Hypothalamus (tissue), 51 donors: ENCODE results near the gene TTLL11.
"Not testable (repeated sequence)": the region's sequence is repeated elsewhere in the genome, so short reads cannot be mapped to it uniquely, and the experiment has no call there.

Experiments used
- DNase-seq, 51 donors: peaks; one replicate each; lab custom pipeline; 2025; lab: John Stamatoyannopoulos, UW

TTLL11 gene

DNA sequence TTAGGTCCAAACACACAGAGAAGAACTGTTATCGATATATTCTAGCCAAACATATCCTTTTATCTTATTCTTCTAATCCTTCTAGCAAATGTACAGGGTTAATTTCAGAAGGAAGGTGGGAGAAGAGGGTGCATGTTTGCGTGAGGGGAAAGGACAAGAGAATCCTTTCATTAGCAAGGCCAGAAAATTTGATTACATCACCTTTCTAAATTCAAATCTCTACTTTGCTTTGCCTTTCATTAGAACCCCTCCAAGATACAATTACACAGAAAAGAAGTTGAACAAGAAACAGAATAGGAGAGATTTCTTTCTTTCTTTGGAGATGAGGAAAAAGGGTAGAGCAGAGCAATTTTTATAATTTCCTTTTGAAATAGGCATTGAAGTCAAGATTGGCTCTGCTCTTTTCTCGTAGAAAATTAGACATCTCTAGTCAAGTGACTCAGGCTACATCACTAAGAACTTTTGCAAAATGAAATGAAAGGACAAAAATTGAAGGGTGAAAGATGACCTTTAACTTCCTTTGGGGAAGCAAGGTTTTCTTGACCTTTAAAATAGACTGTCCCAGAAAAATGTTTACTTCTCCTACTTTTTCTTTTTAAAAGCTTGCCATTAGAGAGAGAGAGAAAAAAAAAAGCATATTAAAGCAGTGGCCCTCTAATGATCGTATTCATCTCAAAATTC lies 81.2 kb downstream of the TTLL11 start:
- no peak for DNase-seq

DNA sequence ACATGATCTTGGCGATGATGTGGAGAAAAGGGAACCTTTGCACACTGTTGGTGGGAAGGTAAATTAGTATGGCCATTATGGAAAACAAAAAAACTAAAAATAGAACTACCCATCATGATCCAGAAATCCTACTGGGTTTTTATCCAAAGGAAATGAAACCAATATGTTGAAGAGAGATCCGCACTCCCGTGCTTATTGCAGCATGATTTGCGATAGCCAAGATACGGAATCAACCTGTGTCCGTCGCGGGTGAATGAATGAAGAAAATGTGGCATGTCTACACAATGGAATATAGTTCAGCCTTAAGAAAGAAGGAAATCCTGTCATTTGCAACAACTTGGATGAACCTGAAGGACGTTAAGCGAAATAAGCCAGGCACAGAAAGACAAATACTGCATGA lies 84.5 kb downstream of the TTLL11 start:
- DNase-seq = no peak

DNA sequence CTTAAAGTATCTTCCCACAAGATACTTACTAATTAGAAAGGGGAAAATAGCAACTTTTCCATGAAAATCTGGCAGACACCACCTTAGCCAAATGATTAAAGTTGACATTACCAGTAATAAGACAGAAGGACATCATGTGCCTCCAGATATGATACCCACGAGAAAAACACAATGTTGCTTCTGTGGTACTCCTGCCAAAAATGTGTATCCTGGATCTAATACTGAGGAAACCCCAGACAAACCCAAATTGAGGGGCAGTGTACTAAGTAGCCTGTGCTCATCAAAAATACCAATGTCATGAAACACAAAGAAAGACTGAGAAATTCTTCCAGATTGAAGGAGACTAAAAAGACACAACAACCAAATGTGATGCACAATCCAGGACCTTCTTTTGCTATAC lies 85.3 kb downstream of the TTLL11 start:
- DNase-seq = no peak

DNA sequence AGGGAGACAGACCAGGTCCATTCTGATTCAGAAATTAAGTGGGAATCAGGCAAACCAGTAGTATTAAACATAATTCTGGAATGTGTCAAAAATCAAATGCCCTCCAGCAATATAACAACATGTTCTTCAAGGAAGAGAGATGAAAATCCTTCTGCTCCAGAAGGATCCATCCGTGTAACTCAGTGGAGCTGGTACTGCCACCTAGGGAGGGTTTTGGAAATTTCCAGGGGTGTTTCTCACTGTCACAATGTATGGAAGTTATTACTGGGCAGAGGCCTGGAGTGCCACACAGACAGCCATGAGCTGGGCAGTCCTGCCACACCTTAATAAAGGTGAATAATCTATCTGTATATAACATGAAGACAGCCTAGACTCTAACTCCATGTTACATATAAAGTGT lies 87.5 kb downstream of the TTLL11 start:
- DNase-seq = peak in 1 of 51 donors; percentile 23

DNA sequence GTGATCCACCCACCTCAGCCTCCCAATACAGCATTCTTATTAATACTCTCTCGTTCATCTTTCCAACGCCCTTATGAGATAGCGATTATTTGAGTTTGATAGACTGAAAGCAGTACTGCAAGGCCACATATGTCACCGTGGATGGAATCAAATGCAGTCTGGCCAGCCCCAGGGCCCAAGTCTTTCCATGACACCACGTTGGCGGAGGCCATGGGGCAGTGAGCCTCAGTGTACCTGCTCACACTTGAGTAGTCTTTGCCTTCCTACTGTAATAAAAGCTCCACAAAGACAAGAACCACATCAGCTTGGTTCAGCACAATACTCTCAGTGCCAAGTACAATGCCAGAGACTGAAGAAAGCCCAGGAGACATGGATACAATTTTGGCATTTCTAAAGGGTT lies 88.5 kb downstream of the TTLL11 start:
- DNase-seq = no peak

GRCh38 chr9:122001491-122002201 lies 91.5 kb downstream of the TTLL11 start:
- DNase-seq = peak in 1 of 51 donors; percentile 26

- DNase-seq = not testable (repeated sequence)
These were observed 92.6 kb downstream of the TTLL11 start for GRCh38 chr9:122000526-122000925.

DNA sequence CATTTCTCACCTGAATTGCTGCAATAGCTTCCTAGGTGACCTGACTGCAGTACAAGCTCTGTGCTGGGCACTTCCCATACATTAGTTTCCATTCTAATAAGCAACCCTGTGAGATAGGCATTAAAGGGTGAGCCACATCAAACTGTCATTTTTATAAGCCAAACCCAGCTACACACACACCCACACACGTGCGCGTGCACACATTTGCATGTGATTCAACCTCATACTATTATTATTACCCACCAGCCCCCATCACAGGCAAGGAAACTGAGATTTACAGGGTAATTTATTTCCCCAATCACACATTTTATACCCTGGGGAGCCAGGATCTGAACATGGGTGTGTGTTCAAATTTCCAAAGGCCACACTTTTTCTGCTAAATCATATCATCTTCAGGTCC lies 93.6 kb downstream of the TTLL11 start:
- DNase-seq = no peak

DNA sequence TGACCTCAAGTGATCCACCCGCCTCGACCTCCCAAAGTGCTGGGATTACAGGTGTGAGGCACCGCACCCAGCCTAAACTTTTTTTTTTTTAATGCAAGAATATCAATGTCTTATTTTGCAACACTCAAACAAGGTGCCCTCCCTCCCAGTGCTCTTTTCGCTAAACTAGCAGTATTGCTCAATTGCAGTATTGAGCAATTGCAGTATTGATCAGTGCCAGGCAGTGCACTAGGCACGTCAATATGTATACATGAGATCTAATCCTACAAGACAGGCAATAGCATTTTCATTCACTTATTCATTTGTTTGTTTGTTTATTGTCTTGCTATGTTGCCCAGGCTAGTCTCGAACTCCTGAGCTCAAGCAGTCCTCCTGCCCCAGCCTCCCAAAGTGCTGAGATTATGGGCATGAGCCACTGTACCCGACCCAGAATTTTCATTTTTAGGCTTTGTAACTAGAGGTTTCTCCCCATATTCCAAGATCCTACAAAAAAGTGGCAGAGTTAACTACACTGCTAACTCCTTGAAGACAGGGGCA lies 94.5 kb downstream of the TTLL11 start:
- DNase-seq = no peak

DNA sequence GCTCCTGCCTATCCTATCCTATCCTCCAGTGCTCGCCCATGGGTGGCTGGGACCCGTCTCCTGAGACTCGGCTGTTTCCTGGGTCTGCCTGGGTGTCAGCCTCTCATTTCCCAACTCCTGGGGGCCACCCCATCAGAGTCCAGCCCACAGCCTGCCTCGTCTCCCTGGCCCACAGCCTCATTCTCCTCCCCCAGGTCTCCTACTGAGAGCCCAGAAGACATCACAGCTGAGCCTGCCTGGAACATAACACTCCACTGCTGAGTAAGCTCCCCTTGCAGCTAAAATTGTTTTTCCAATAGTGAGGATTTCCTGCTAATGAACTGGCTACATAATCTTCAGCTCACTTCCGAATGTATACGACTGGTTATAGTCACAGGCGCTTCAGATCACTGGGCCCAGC lies 95.3 kb downstream of the TTLL11 start:
- DNase-seq = no peak

DNA sequence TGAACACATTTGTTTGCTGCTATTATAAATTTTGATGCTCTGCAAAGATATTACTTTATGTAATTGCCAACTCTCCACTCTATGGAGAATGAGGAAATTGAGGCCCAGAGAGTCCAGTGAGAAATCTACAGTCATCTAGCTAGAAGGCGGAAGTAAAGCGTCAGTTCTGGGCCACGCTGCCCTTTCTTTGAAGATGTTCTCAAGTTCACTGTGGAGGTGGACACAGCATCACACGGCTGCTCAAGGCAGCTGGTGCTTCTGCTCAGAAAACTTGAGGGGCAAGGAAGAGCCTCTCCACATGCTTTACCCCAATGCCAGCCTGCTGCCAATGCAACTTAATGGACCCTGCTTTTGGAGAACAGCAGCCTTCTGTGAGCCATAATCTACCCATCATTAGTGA lies 96.3 kb downstream of the TTLL11 start:
- no peak for DNase-seq

DNA sequence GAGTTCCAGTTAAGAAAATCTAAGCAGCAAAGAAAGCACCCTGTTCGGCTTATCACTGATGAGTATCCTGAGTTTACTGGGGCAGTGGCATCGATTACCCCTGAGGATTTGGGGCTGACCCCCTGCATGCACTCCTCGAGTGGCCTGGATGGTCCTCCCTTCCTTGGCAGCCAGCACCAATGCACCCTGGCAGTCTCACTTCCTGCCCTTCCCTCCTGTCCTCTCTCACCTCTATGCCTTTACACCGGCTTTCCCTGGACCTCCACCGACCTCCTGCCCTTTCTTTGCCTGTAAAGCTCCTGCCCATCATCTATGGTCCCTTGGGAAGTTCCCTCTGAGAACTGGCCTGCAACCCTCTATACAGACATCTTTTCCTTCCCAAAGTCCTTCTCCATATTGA lies 97.1 kb downstream of the TTLL11 start:
- no peak for DNase-seq

- DNase-seq = peak in 25 of 51 donors; percentile 6 to 70 (median 46)
These were observed 100.4 kb downstream of the TTLL11 start for GRCh38 chr9:121992571-121993212.

DNA sequence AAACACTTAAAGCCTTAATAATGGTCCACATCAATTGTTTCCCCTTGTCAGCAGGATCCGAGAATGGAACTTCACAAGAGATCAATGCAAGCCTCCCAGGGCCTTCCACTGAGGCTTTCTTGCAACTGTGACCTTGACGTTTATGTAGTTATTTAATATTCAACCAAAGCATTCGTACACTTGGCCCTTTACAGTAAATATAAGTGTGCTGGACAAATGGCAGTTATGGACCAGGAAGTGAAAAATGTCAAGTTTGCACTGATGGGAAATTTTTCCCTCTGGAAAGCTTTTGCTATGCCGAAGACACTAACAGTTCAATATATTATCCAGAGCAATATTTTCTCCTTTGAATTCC lies 101.8 kb downstream of the TTLL11 start:
- no peak for DNase-seq

GRCh38 chr9:121990600-121991306 lies 102.4 kb downstream of the TTLL11 start:
- DNase-seq = no peak

DNA sequence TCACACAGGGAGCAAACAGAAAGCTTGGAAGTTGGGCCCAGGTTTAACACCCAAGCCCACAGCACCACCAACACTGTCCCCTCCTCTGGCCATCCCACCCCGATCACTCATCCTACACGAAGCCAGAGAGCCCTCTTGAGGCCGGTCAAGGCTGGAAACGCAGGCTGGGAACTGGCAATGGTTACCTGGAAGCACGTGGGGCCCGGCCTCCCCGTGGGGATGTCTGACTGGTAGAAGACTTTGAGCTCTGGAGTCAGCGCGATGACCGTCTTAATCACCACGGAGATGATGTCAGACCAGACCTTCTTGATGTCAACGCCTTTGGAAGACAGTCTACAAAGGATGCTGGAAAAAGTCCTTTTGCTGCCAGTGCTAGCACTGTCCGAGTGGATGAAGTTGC lies 104.1 kb downstream of the TTLL11 start:
- DNase-seq = no peak

DNA sequence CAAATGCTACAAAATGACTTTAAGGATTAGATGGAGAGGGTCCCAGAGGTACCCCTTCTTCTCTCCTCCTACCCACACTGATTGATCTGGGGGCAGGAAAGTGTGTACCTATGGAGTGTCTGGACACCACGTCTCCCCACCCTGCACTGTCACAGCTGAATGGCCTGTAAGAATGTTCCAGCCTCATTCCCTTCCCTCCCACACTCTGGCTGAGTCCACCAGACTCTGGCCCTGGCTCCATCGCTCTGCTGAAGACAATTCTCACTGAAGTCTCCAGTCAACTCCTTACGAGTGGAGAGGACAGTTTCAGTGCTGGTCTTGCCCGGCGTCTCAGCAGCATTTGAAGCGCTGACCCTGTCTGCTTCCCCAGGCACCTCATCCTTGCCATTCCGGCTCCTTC lies 105.8 kb downstream of the TTLL11 start:
- no peak for DNase-seq

GRCh38 chr9:121985792-121986494 lies 107.2 kb downstream of the TTLL11 start:
- DNase-seq = peak in 24 of 51 donors; percentile 4 to 70 (median 32)

- no peak for DNase-seq
These were observed 108.2 kb downstream of the TTLL11 start for GRCh38 chr9:121984726-121985402.

DNA sequence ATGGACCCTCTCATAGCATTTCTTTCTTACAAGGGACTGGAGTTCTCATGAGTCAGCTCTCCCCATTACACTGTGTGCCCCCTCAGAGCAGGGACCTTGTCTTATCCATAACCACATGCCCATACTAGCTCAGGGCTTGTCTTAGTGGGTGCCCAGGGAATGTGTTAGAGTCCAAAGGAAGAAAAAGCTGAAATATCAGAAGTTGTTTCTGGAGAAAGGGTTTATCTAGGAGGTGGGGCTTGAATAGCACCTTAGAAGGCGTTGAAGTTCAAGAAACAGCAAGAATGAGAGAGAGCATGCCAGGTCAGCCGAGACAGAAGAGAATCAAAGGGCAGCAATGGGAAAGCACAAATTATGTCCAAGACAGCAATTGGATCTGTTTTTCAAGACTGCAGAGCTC lies 109.4 kb downstream of the TTLL11 start:
- DNase-seq = no peak
